Stomach (tissue), 9 donors: ENCODE measurements around the gene LINGO4. TPM values are rescaled to one million over a fixed set of nuclear protein-coding genes. Genes with fewer than 3 reads are reported as not detected.

ENCODE experiments used
- DNase-seq, 2 donors: peaks; one replicate each; pipeline versions ENCODE4 v3.0.0 to v3.0.0-alpha.2; 2013 to 2019
- H3K27ac ChIP-seq, 5 donors: fragments of 200-600 bp in 4 of 5; sonication (generic) in 4 of 5; one replicate each; pipeline ENCODE4 v1.5.1; 2013 to 2019; ENCODE audit warnings: mild to moderate bottlenecking in 1 of 5, moderate library complexity in 1 of 5
- H3K27me3 ChIP-seq, 3 donors: fragments of 200-600 bp; sonication (generic); one replicate each; pipeline ENCODE4 v1.5.1; 2017 to 2019; ENCODE audit warnings: mixed run types in 1 of 3
- H3K36me3 ChIP-seq, 4 donors: fragments of 200-600 bp; sonication (generic); 1 replicate in 3 of 4; 2 replicates in 1 of 4; pipeline ENCODE4 v1.5.1; 2016 to 2019
- H3K4me1 ChIP-seq, 4 donors: fragments of 200-600 bp; sonication (generic); one replicate each; pipeline ENCODE4 v1.5.1; 2016 to 2019
- H3K4me3 ChIP-seq, 4 donors: fragments of 200-600 bp; sonication (generic) in 3 of 4; one replicate each; pipeline ENCODE4 v1.5.1; 2016 to 2019; ENCODE audit warnings: mild to moderate bottlenecking in 1 of 4
- H3K9me3 ChIP-seq, 4 donors: fragments of 200-600 bp; sonication (generic); one replicate each; pipeline ENCODE4 v1.5.1; 2016 to 2019
- CTCF ChIP-seq, 7 experiments: fragments of 450-650 bp in 4 of 7; fragments of 200-600 bp in 3 of 7; sonication (generic) in 3 of 7; IDR thresholded peaks; one replicate each; pipeline ENCODE4 v1.5.1; 2016 to 2019; ENCODE audit warnings: antibody characterized with exemption in 7 of 7, control low read depth in 2 of 7, mild to moderate bottlenecking in 1 of 7
- EP300 ChIP-seq: sonication (generic); formaldehyde crosslinking; IDR thresholded peaks from one replicate; pipeline ENCODE4 v1.6.1; 2017; ENCODE audit warnings: antibody characterized with exemption
- POLR2A ChIP-seq, 4 donors: fragments of 450-650 bp; IDR thresholded peaks; one replicate each; pipeline ENCODE4 v1.6.1; 2016; ENCODE audit warnings: antibody characterized with exemption in 4 of 4, control low read depth in 2 of 4, mild to moderate bottlenecking in 1 of 4, moderate library complexity in 1 of 4
- POLR2AphosphoS5 ChIP-seq, 3 donors: sonication (generic); formaldehyde crosslinking; IDR thresholded peaks; one replicate each; pipeline ENCODE4 v1.6.1; 2016; ENCODE audit warnings: antibody characterized with exemption in 3 of 3
- WGBS, 5 donors: extraction: QIAGEN DNeasy Blood & Tissue Kit in 3 of 5; methylation state at CpG; one replicate each; pipeline versions ENCODE4 v1.1.5 to v1.1.7; 2013 to 2018; 5-methylcytosine and 5-hydroxymethylcytosine counted together
- intact Hi-C: fragments of 100-400 bp; cut with DNase I; formaldehyde crosslinking; loops from one replicate; pipeline ENCODE4 v1.15.1; 2023; ENCODE audit warnings: low total_unique reads
- polyA plus RNA-seq, 3 donors: library from polyadenylated mRNA; stranded (reverse); fragments of 200-250 nt; gene quantifications; one replicate each; pipeline ENCODE4 v1.2.3, GENCODE V29; 2013
- total RNA-seq, 5 donors: library from RNA; depleted of rRNA; stranded (reverse); fragments of >200 nt; gene quantifications; one replicate each; pipeline versions ENCODE4 v1.1.0 to v1.2.3, GENCODE V29; 2014 to 2016
- donor health status: healthy with polysubstance abuse.
- donor health status: Bipolar disorder and iron deficiency.
- donor health status: healthy.

Gene LINGO4
- total and polyA plus RNA-seq, 8 donors: 0.06 to 3.2 TPM; not detected in 6

GRCh38 chr1:151831256-151831591, 26.0 kb upstream of the LINGO4 start:
- Histone ChIP-seq H3K27me3 (peaks cover 0 to 42% (median 0%) of the 10 kb centered on the region in 3 donors), H3K27ac (peak overlapping the region; percentile 81 to 95 (median 85)), H3K9me3 (no peaks in the 10 kb centered on the region), H3K4me1 (peaks cover 22 to 60% (median 56%) of the 10 kb centered on the region in 4 donors), H3K4me3 (peak overlapping the region; percentile 42 to 57 (median 48)), H3K36me3 (peaks cover 0 to 5% (median 0%) of the 10 kb centered on the region in 4 donors)
- TF ChIP-seq POLR2A (IDR thresholded peaks at IDR 0.05) (no peak), CTCF (IDR thresholded peaks at IDR 0.05) (no peak), EP300 (no peak), POLR2AphosphoS5 (IDR thresholded peaks at IDR 0.05) (no peak)
- DNase-seq: no peak
- intact Hi-C loops: no loop called here
- WGBS, 5 donors: 16 to 68% (median 42%) methylated on average over 4 of the region's 4 CpGs

GRCh38 chr1:151830055-151830454, 24.8 kb upstream of the LINGO4 start:
- H3K9me3 ChIP-seq: no peaks in the 10 kb centered on the region
- intact Hi-C loops: no loop called here
- H3K36me3 ChIP-seq: peaks cover 0 to 12% (median 2%) of the 10 kb centered on the region in 4 donors
- WGBS, 5 donors: 9 to 43% (median 23%) methylated on average over 4 to 6 of the region's 6 CpGs
- peak overlapping the region; percentile 42 to 57 (median 48) for H3K4me3 ChIP-seq
- TF ChIP-seq POLR2AphosphoS5 (IDR thresholded peaks at IDR 0.05): no peak
- no peak for TF ChIP-seq EP300
- TF ChIP-seq CTCF (IDR thresholded peaks at IDR 0.05): no peak
- TF ChIP-seq POLR2A (IDR thresholded peaks at IDR 0.05): no peak
- no peak for DNase-seq
- H3K27ac ChIP-seq: peak overlapping the region; percentile 42 to 87 (median 83)
- peaks cover 0 to 42% (median 0%) of the 10 kb centered on the region in 3 donors for H3K27me3 ChIP-seq
- peaks cover 22 to 63% (median 57%) of the 10 kb centered on the region in 4 donors for H3K4me1 ChIP-seq

- Histone ChIP-seq H3K36me3 (peaks cover 0 to 12% (median 2%) of the 10 kb centered on the region in 4 donors), H3K27me3 (peaks cover 0 to 37% (median 0%) of the 10 kb centered on the region in 3 donors), H3K4me3 (peak overlapping the region in 1 of 4 donors; percentile 54), H3K4me1 (peaks cover 22 to 63% (median 57%) of the 10 kb centered on the region in 4 donors), H3K27ac (peak overlapping the region; percentile 22 to 87 (median 83)), H3K9me3 (no peaks in the 10 kb centered on the region)
- WGBS, 5 donors: 26 to 36% (median 28%) methylated on average over 4 of the region's 4 CpGs
- intact Hi-C loops: no loop called here
- no peak for DNase-seq
- no peak for TF ChIP-seq EP300
- TF ChIP-seq POLR2AphosphoS5 (IDR thresholded peaks at IDR 0.05): no peak
- no peak for TF ChIP-seq POLR2A (IDR thresholded peaks at IDR 0.05)
- TF ChIP-seq CTCF (IDR thresholded peaks at IDR 0.05): no peak
Measured at GRCh38 chr1:151829352-151830046, 24.3 kb upstream of the LINGO4 start.

- Histone ChIP-seq H3K27ac (peak overlapping the region; percentile 22 to 87 (median 83)), H3K27me3 (peaks cover 0 to 35% (median 0%) of the 10 kb centered on the region in 3 donors), H3K4me1 (peaks cover 22 to 63% (median 57%) of the 10 kb centered on the region in 4 donors), H3K36me3 (peaks cover 0 to 12% (median 2%) of the 10 kb centered on the region in 4 donors), H3K9me3 (no peaks in the 10 kb centered on the region), H3K4me3 (no peak overlapping the region)
- peak; percentile 73 to 83 for DNase-seq
- TF ChIP-seq CTCF (IDR thresholded peaks at IDR 0.05) (no peak), EP300 (no peak), POLR2AphosphoS5 (IDR thresholded peaks at IDR 0.05) (no peak), POLR2A (IDR thresholded peaks at IDR 0.05) (no peak)
- intact Hi-C loops: no loop called here
- whole genome bisulfite sequencing, 5 donors: 2 to 7% (median 6%) methylated on average over 12 of the region's 12 CpGs
Measured at GRCh38 chr1:151828921-151829320, 23.7 kb upstream of the LINGO4 start.
